GM19438 (cell line): ENCODE results near the gene ASAP2.

ENCODE experiments used
- ATAC-seq: cut with Tn5 transposase; IDR thresholded peaks from one replicate; pipeline ENCODE4 v1.9.1; 2021; ENCODE audit warnings: low read depth; ENCODE audit not compliant: unreplicated experiment

Gene ASAP2

GRCh38 chr2:9269695-9270360, 63.2 kb downstream of the ASAP2 start:
- no peak for ATAC-seq

- ATAC-seq = no peak
Measured at GRCh38 chr2:9271091-9271490, 64.5 kb downstream of the ASAP2 start.

- no peak for ATAC-seq
Measured at GRCh38 chr2:9271691-9272090, 65.1 kb downstream of the ASAP2 start.

DNA sequence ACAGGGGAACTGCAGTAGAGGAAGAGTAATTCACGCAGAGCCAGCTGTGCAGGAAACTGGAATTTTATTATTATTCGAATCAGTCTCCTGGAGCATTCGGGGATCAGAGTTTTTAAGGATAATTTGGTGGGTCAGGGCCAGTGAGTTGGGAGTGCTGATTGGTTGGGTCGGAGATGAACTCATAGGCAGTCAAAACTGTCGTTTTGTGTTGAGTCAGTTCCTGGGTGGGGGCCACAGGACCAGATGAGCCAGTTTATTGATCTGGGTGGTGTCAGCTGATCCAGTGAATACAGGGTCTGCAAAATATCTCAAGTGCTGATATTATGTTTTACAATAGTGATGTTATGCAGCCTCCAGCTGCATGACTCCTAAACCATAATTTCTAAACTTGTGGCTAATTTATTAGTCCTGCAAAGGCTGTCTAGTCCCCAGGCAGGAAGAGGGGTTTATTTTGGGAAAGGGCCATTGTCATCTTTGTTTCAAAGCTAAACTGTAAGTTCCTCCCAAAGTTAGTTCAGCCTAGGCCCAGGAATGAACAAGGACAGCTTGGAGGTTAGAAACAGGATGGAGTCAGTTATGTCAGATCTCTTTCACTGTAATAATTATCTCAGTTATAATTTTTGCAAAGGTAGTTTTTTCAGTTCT, 67.0 kb downstream of the ASAP2 start:
- ATAC-seq = no peak

GRCh38 chr2:9274701-9275343, 68.2 kb downstream of the ASAP2 start:
- no peak for ATAC-seq

GRCh38 chr2:9275399-9275798, 68.8 kb downstream of the ASAP2 start:
- ATAC-seq = no peak

DNA sequence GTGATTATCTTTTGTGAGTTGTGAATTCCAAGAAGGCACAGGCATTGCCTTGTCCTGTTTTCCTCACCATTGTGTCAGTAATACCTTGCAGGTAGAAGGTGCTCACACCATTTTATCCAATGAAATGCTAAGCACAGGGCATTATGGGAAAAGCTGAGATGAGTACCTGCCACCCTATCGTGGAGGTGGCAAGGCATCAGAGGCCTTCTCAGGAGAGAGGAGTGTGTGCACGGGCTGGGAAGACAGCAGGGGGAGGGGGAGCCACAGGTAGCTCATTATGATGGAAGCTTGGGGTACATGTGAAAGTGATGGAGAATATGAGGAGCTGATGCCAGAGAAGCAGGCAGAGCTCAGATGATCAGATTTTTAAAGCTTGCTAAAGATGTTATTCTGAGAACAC, 69.5 kb downstream of the ASAP2 start:
- no peak for ATAC-seq

DNA sequence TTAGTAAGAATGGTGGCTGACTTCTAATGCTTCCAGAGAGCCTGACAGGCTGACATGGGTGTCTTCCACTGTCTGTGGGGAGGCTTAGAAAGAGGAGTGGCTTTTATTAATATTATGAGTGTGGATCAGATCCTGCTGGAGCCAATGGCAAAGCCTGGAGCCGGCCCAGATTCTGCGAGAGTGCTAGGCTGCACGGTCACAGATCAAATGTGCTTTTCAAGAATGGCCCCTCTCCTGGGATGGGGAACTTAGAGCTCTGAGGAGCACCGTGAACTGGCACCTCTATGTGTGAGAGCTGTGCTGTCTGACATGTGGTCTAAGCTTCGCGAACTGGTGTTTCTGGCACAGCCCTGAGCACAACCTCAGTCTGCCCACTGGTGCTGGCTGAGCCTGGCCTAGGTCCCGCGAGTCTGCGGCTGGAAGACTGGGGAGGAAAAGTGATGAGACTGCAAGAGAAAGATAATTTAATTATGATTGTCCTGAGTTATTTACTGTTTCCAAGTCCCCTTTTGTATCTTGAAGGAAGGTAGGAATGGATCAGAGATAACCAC, 70.4 kb downstream of the ASAP2 start:
- no peak for ATAC-seq

DNA sequence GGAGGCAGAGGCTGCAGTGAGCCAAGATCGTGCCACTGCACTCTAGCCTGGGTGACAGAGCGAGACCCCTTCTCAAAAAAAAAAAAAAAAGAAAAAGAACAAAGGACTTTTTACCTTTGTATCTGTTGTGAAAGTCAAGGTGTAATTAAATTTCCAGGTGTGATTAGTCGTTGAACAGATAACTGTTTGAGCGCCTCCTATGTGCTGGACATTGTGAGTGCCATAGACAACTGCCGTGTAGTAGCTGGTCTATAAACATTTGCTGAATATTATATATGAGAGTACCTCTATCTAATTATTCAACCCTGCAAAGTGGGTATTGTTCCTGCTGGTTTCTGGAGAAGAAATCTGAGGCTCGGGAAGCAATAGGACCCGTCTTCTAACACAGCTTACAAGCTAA, 71.8 kb downstream of the ASAP2 start:
- ATAC-seq = no peak

DNA sequence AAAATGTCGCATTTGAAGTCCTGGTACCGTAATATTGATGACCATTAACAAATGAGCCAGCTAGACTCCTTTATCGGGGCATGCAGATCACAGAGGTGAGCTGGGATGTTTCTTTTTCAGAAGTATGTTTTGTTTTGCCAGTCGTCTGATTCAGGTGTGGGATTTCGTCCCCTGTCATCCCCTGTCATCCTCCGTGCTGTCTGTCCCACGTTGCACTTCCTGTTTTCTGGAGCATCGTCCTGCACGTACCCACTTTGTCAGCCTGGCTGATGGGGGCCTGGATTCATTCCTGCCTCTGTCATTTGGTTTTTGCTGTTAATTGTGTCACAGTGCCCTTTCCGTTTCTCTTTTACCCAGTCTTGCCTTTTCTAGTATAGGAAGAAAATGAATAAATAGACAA, 72.8 kb downstream of the ASAP2 start:
- no peak for ATAC-seq

GRCh38 chr2:9280224-9280623, 73.6 kb downstream of the ASAP2 start:
- ATAC-seq = no peak

GRCh38 chr2:9281145-9281544, 74.5 kb downstream of the ASAP2 start:
- no peak for ATAC-seq

GRCh38 chr2:9282128-9283112, 75.8 kb downstream of the ASAP2 start:
- ATAC-seq = no peak

GRCh38 chr2:9284521-9285297, 78.1 kb downstream of the ASAP2 start:
- ATAC-seq = no peak

- no peak for ATAC-seq
Measured at GRCh38 chr2:9285385-9285920, 78.8 kb downstream of the ASAP2 start.

- no peak for ATAC-seq
Measured at GRCh38 chr2:9285921-9286320, 79.3 kb downstream of the ASAP2 start.

DNA sequence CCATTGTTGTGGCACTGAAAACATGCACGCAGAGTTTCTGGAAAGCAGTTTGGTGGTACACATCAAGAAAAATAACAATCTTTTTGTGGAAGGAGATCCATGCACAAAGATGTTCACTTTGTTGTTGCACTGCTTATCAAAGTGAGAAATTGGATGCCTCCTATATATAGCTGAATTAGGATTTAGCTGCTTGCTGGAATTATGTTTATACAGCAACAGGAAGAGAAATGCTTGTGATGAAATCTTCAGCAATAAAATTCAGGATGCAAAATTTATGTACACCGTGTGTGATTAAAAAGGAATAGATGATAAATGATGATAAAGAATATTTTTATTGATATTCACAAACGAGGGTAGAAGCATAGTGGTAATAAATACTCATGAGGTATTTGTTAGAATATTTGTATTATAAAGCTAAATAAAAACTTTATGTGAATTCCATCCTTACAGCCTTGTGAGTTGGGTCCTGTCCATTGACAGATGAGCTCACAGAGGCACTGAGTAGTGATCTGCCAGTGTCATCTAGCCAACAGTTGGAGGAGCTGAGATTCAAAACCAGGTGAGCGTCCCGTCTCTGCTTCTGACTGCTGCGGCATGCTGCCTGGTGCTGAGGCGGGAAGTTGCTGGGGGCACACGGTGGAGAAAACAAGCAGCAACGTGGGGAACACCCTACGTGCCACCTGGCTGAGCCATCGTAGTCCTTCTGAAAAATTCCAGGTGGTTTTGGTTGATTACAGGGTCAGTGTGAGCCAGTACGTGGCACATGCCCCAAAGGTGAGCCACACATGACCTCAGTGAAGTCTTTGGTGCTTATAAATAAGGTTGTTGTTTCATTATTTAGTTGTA, 80.2 kb downstream of the ASAP2 start:
- ATAC-seq = no peak

DNA sequence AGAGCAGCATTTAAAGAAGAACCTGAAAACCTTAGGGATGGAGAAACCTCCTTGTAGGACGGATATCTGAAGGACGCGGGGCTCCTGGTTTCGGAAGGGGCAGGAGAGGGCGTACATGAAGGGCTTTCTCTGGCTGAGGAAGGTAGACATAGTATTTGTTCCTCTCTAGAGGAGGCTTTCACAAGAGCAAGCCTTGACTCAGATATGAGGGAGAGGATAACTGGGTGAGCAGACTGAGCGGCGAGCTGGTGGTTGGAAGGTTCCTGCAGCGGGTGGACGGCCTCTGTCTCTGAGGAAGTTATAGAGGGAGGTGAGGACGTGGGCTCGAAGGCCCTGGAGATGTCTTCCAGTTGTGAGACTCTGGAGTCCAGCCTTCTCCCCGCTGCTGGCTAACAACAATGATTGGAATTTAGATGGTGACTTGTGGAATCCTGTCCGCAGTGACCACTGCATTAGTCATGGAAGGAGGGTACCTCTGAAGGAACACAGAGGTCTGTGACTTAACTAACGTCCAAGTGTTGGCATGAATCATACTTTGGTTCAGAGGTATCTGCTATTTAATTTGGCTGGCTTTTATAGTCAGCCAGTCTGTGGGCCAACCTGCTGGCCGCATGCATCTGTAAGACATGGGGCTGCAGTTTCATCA, 80.9 kb downstream of the ASAP2 start:
- ATAC-seq = no peak
